SKM-1 (cell line): ENCODE measurements around the gene ZNF438.

Experiments used
- DNase-seq: peaks from one replicate; lab custom pipeline; 2025; ENCODE audit not compliant: unreplicated experiment; lab: John Stamatoyannopoulos, UW

The ZNF438 gene

DNA sequence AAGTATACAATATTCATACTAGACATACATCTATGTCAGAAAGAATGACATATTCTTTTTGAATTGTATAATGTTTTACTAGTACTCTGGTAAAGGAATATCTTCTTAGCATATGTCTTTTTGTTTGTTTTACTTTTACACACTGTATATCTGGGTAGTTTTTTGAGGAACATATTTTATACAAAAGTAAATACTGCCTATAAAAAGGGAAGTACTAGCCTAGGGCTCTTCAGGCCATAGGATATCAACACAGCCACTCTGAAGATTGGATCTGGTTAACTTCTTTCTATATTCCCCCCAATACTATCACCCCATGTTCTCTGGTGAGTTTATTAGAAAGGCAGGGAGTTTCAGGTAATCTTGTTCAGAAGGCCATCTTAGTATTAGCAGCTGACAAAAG lies 134.6 kb downstream of the ZNF438 start:
- DNase-seq: no peak

DNA sequence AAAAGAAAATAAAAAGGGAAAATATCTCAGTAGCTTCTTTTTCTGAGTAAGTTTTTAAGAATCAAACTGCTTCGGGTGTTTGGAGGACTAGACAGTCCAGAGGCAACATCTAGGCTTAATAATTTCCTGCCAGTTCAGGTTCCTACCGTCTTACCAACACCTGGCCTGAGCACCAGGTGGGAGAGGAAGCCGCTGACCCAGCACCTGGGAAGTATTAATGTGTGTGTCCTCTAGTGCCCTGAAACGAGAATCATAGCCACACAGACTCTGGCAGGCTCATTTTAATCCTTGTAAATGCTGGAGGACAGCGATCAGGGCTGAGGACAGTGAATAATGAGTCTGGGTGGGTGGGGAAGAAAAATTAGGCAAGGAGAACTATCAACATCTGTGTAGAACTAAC lies 137.4 kb downstream of the ZNF438 start:
- DNase-seq: no peak

DNA sequence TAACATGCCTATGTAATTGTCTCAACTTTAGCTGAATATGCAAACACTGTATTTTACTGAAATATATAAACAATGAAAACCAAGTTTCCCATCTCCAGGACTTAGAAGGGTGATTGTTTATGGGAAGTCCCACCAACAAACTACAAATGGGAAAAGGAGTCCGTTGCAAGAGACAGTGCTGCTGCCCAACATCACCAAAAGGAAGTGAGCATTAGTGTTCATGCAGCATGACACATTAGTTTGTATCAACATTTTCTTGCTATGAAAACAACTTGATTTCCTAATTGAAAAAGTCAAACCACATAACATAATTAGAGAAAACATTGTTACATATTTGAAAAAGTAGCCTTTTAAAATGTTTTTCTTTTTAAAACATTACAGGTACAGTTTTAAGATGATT lies 138.5 kb downstream of the ZNF438 start:
- DNase-seq: no peak

DNA sequence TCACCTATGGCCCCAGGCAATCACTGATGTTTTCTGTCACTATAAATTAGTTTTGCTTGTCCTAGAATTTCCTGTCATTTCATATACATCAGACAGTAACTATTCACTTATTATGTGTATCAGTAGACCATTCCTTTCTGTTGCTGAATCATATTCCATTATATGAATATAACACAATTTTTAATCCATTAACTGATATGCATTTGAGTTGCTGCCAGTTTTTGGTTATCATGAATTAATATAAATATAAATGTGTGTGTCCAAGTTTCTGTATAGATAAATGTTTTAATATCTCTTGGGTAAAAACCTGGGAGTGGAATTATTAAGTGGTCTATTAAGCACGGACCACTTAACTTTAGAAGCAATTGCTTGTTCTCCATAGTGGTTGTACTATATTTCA lies 143.8 kb downstream of the ZNF438 start:
- DNase-seq: no peak

DNA sequence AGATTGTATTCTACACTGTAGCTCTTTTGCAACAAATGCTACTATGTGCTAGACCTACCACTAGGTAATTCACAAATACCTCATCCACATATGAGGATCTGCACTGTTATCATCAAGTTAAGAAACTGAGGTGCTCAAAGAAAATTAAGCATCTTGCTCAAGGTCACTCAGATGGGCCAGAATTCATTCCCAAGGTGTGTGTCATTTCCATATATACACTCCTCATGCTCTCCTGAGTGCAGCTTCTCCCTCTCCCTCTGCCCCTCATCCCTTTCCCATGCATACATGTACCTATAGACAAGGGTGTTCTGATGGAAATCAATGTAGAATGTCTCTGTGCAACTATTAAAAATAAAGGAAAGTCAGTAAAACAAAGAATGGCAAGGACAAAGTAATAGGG lies 146.2 kb downstream of the ZNF438 start:
- no peak for DNase-seq

DNA sequence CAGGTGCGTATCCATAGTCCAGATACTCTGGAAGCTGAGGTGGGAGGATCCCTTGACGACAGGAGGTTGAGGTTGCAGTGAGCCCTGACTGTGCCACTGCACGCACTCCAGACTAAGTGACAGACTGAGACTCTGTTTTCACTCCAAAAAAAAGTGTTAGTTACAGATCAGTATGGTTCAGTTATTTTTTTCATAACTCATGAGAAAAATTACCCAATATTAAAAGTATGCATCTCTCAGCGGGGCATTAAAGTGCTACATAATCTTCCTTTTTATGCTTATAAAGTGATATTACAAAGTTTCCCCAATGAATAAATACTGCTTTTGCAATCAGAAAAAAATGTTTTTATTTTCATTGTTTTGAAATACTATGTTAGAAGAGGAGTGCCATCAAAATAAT lies 147.9 kb downstream of the ZNF438 start:
- no peak for DNase-seq

DNA sequence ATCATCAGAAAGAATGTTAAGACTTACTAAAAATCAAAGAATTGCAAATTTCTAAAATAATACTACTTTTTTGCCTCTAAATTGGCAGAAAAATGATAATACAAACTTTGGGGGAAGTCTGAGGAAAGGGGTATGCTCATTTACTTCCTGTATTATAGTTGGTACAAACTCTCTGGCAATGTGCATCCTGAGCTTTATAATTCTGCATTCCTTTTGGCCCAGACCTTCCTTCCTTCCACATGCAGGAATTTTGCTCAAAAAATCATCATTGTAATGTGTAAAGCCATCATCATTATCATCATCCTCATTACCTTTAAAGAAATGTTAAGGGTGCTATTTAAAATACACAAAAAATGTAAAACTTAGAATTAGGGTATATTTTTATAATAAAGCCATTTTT lies 148.5 kb downstream of the ZNF438 start:
- DNase-seq: no peak

DNA sequence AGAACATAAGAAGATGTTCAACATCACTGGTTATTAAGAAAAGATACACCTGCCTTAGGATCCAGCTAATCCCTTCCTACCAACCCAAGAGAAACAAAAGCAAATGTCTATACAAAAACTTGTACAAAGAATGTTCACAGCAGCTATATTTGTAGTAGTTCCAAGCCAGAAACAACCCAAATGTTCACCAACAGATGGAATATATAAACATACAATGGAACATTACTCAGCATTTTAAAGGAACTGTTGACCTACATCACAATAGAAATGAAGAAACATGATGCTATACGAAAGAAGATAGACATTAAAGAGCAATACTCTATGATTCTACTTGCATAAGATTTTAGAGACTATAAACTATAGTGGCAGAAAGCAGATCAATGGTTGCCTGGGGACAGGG lies 149.4 kb downstream of the ZNF438 start:
- DNase-seq: no peak

DNA sequence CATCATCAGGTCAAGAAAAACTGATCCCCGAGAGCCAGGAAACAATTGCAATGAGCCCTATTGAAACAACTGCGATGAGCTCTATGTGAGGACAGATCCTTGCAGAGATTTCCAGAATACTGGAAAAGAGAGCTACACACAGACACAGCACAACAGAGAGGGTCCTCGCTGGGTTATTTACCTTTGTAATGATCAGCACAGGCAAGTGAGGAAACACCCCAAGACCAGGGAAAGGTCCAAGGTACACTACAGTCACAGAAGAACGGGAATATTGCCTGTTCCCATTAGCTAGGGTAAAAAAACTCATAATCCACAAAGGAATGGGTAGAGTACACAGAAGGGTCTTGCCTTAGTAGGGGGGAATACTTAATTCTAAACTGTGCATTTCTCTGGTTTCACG lies 152.7 kb downstream of the ZNF438 start:
- no peak for DNase-seq

DNA sequence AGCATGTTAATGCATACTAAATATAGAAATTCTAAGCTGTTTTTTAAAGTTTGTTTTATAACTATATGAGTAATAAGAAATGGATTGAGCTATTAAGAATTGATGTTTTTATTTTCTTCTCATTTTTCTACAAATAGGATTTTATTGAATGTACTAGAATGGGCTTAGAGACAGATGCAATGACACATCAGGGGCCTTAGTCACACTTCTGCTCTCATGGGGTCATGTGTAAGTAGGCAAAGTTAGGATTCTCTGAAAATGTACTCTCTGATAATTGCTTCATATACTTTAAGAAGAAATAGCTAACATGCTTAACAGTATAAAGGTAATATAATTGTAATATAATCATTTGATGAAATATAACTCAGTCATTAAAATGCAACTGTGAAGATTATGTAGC lies 154.6 kb downstream of the ZNF438 start:
- no peak for DNase-seq

DNA sequence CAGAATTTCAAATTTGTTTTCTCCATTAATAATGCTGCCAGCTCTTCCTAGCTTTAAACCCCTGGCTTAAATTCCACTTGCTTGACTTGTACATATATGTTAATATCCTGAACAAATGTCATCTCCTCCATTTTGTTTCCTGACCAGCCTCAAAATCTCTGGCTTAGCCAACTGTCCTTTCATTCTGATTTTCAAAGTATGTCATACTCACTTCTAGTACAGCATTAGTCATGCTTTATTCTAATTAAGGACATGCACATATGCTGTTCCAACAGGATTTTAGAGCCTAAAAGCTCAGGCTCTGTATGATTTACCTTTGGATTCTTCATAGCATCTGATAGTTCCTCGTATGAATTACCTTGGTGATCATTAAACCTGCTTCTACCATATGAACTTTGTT lies 158.3 kb downstream of the ZNF438 start:
- DNase-seq: no peak

DNA sequence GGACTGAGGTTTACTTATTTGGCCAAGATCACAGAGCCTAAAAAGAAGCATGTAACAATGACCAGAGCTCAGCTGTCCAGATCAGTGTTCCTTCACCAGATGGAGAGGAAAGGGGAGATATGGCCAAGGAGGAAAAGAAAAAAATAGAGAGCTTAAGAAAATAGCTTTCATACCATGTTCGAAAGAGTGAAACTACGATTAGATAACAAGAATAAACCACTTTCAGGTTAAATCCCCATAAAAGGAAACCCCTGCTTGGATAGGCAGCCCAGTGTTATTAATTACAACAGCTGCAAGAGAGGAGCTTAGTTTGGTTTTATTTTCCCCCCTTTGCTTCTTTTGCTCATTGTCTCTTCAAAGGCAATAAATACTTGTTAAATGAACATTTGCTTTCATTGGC lies 160.8 kb downstream of the ZNF438 start:
- no peak for DNase-seq

DNA sequence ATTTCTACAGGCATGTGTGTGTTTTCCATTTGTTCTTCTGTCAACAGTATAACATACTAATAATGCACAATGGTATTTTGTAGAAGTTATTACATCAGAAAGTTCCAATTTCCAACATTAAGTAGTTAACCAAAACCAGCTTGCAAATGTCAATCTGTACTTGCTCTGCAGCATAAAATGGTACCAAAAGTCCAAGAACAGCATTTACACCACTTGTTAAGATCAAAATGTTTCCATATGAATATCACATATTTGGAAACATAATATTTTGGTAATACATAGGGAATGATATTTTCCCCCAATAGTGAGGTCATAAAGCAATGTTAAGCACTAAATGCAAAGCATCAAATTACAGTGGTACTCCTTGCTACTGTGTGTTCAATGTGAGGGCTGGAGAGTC lies 162.1 kb downstream of the ZNF438 start:
- no peak for DNase-seq

DNA sequence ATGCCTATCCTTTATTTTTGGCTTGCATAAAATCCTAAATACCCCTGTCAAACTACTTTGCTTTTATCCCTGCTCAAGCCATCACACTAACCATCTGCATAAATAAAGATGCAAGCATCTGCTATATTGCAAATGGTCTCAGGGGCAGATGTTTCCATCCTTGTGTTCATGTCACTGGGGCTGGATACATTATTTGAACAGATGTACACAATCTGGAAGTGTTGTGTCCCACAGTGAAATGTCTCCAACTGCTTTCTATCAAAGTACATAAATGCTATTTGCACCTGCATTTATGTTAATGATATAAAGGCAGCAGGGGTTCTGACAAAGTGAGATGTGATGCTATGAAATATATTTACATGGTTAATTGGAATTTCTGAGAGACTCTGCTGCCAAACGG lies 163.1 kb downstream of the ZNF438 start:
- DNase-seq: no peak

DNA sequence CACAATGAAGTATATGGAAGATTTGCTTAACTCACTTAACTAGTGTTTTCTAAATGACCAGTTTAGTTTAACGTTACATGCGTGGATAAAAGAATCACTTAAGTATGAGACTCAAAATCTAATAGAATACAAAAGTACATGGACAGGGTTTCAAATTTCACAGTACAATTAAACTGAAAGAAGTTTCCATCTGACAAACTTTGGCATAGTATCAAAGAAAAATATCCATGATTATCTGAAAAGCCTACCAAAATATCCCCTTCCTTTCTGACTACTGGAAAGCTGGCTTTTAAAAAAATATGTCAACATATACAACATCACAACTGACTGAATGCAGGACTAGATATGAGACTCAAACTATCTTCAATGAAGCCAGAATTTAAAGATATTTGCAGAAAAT lies 164.8 kb downstream of the ZNF438 start:
- no peak for DNase-seq

DNA sequence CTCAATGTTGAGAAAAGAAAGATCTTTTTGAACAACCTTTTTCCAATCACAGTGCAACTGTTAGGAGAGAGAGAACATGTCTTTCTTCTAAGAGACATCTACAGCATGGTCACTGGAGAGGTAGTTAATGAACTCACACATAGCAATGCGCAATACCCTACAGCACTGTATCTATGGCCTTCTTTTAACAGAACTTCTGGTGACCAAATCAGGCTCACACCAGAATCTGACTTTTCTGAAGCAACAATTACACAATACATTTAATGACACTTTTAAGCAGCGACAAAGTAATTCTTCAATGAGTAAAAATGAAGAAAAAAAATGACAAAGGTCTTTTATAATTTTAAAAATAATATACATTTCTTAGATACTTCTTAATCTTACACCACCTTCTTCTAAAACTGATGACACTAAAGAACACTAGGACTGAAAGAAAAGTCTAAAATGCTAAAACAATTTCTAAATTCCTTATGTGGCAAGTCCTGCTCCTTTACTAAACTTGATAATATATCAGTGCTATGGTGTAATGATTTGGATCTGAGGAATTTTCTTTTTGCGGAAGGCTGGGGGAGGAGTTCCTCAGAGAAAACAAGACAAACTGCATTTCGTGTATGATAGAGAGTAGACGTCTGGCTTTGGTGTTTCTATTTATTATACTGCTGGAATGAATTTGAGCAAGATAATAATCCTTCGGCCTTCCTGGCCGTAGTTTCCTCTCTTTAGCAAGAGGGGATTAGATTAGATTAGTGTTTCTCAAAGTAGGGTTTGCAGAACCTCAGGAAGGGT lies 166.3 kb downstream of the ZNF438 start:
- DNase-seq: no peak

DNA sequence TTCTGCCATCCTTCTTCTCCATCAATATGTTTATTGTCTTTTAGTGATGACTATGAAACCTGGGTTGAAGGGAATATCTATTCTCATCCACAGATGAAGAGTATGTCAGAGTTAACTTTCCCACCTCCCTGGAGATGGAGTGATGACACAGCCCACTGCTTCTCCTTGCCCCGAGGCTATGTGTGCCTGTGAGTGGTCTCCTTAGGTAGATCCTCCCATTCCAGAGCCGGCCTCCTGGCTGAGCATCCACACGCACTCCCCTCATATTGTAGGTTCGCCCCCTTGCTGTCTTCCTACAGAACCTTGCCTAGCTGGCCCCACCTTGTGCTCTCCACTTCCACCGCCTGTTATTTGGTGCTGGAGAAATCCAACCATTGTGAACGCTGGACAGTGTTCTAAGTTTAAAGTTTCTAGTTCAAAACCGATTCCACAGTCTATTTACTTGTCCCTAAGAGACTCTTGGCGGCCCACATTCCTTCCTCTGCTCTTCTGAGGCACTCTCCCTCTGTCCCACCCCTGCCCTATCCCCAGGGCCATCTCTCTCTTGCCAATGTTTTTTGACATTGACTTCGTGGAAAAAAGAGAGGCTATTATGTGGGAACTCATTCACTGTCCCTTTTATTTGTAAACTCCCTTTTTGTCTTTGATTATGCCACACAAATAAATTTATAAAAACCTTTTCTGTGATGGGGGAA lies 168.0 kb downstream of the ZNF438 start:
- no peak for DNase-seq

DNA sequence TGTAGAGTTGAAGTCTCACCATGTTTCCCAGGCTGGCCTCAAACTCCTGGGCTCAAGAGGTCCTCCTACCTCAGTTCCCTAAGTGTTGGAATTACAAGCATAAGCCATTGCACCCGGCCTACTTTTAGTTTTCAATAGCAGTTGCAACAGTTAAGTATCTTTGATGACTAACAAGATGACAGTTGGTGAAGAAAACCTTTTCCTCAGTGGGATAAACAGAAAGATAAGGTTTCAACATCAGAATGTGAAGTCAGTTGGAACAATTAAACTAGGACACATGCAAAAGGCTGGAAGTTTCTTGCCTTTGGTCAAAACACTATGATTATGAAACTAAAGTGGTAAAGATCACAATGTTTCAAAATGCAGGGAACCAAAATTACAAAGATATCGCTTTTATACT lies 169.2 kb downstream of the ZNF438 start:
- peak; percentile 39 for DNase-seq

DNA sequence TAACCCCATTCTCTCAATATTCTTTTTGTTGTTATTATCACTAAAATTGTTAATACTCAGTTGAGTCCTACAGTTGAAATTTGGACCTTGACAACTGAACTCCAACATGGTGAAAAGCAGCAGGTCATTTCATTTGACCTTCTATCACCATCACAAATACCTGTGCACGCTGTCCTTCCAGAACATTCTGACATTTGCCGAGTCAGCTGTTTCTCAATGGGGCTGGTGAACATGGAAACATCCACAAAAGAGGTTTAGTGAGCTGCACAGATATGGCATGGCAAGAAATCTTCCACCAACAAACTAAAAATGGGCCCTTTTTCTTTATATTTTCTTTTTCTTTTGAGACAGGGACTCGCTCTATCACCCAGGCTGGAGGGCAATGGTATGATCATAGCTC lies 169.7 kb downstream of the ZNF438 start:
- DNase-seq: no peak

DNA sequence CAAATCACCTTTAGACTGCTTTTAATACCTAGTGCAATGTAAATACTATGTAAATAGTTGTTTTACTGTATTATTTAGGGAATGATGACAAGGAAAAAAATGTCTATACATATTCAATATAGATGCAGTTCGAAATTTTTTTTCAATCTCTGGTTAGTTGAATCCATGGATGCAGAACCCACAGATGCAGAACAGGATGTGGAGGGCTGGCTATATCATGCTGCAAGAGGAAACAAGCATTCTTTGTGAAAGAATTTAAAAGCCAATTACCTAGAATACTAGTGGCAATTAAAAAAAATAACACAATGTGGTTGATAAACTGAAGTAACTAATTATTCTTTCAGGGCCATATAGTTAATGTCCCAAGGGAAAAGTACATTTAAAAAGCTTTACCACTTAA lies 170.4 kb downstream of the ZNF438 start:
- DNase-seq: no peak

DNA sequence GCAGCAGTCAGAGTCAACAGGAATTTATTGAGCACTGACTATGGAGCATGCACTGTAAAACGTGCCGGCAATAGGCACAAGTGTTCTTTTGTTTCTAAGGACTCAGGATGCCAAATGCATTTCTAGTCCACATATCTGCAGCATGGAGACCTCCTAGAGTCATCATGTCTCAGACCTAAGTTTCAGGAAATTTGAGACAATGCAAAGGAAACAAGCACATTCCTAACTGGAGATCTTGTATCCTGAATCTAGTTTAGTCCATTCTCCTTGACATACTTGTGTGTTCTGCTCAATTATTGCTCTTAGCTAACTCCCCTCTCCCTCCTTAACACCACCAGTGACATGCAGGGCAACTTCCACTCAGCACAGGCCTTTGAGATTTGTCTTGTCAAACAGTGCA lies 173.2 kb downstream of the ZNF438 start:
- DNase-seq: no peak

DNA sequence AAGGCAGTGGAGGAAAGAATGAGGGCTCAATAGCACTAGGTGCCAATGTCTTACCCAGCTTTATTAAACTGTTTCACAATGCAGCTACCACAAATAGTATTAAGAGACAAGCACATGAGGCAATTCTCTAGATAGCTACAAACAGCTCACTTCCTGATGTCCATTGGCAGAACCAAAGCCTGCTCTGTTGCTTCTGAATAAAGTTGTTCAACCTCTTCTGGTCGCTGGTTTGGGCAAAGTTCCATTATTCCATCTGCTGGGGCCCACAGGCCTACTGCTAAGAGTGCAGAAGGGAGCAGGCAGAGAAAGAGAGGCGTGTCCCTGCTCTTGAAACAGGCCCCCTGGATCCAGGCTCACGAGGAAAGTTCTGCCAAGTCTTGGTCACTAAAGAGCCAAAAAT lies 173.9 kb downstream of the ZNF438 start:
- peak; percentile 23 for DNase-seq

DNA sequence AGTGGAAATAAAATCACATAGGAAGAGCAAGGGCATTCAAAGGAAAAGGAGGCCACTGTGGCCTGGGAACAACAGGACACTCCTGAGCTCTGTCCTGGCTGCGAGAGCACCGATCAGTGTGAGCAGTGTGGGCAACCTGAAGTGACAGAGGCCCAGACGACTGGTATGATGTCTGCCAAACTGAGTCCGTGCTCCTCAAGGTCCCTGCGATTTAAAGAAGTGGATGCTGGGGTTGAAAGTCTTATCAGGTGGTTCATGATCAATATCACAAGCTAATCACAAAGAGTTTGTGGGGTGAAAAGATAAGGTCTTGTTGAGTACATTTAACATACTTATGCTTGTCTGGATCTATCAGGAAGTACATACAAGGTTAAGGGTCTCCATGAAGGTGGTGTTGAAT lies 176.5 kb downstream of the ZNF438 start:
- DNase-seq: no peak
